Left ventricle myocardium superior (tissue), 1 donor: ENCODE data around the gene SBK1. TPM values are rescaled to one million over a fixed set of nuclear protein-coding genes. Genes with fewer than 3 reads are reported as not detected.
"Not testable (repeated sequence)": the region's sequence is repeated elsewhere in the genome, so short reads cannot be mapped to it uniquely, and the experiment has no call there.

ENCODE experiments used
- ATAC-seq: fragments of 200-7000 bp; cut with Tn5 transposase; one replicate; pipeline ENCODE4 v1.9.1; 2020; ENCODE audit warnings: mild to moderate bottlenecking, moderate library complexity
- DNase-seq: peaks from one replicate; pipeline ENCODE4 v3.0.0-alpha.2; 2020
- intact Hi-C: fragments of 100-400 bp; cut with micrococcal nuclease; formaldehyde crosslinking; loops from one replicate; pipeline ENCODE4 v1.11.0; 2022
- long read RNA-seq: library from polyadenylated mRNA; unstranded; transcript quantifications from one replicate; pipeline ENCODE4 v2.0.0, GENCODE V29; 2021
- total RNA-seq: library from RNA; stranded (reverse); fragmentation: NEBNext Ultra II Directional; extraction: Animal tissue kit (Norgen Biotek cat#: 25700); gene quantifications from one replicate; pipeline ENCODE4 v1.2.1, GENCODE V29; 2021
- donor health status: DM: no; HTN: yes; CAD: no; lungs with severe emphysema.

Gene SBK1
- total RNA-seq, result 2.8 TPM
- long read RNA-seq, partial matches to known transcripts, result 0 of 2 reads
- long read RNA-seq, other reads (novel, unspliced or antisense), result 2 of 2 reads

GRCh38 chr16:28291651-28292626 lies at the start of gene SBK1:
TSS of gene SBK1 (plus strand) at chr16:28292525. CDS start at chr16:28317392, 24,867 bp downstream.
- DNase-seq (peak; percentile 86), ATAC-seq (peak; percentile 94)
- intact Hi-C loops, result no loop called here

- DNase-seq, intact Hi-C loops, ATAC-seq: not testable (repeated sequence)
Observed at GRCh38 chr16:28249483-28249882, 42.8 kb upstream of the SBK1 start.

- intact Hi-C loops, result no loop called here
- ATAC-seq, result no peak
Observed at GRCh38 chr16:28250999-28251398, 41.3 kb upstream of the SBK1 start.

GRCh38 chr16:28254158-28254557 lies 38.2 kb upstream of the SBK1 start:
- intact Hi-C loops, result no loop called here
- DNase-seq, result no peak
- ATAC-seq, result no peak

More at GRCh38 chr16:28250999-28251398, 41.3 kb upstream of the SBK1 start:
- DNase-seq, result no peak

GRCh38 chr16:28255838-28256237 lies 36.5 kb upstream of the SBK1 start:
- DNase-seq (no peak), ATAC-seq (no peak)
- intact Hi-C loops, result no loop called here

GRCh38 chr16:28257256-28257655 lies 35.1 kb upstream of the SBK1 start:
- DNase-seq (no peak), ATAC-seq (no peak)
- intact Hi-C loops, result no loop called here

GRCh38 chr16:28258567-28258966 lies 33.8 kb upstream of the SBK1 start:
- intact Hi-C loops, result no loop called here
- peak; percentile 83 for DNase-seq
- peak; percentile 67 for ATAC-seq

- peak; percentile 34 for DNase-seq
- intact Hi-C loops, result no loop called here
- ATAC-seq, result peak; percentile 24
Observed at GRCh38 chr16:28259091-28259780, 33.1 kb upstream of the SBK1 start.

GRCh38 chr16:28259781-28260150 lies 32.6 kb upstream of the SBK1 start:
- ATAC-seq (no peak), DNase-seq (no peak)
- intact Hi-C loops, result no loop called here

- intact Hi-C loops, result no loop called here
- DNase-seq, result peak; percentile 50
- ATAC-seq, result peak; percentile 61
Observed at GRCh38 chr16:28260193-28260592, 32.1 kb upstream of the SBK1 start.

GRCh38 chr16:28261942-28262341 lies 30.4 kb upstream of the SBK1 start:
- intact Hi-C loops, result no loop called here
- DNase-seq (peak; percentile 81), ATAC-seq (peak; percentile 83)

- no peak for DNase-seq
- intact Hi-C loops, result no loop called here
- no peak for ATAC-seq
Observed at GRCh38 chr16:28263305-28263704, 29.0 kb upstream of the SBK1 start.

GRCh38 chr16:28264656-28265055 lies 27.7 kb upstream of the SBK1 start:
- DNase-seq, result no peak
- no peak for ATAC-seq
- intact Hi-C loops, result no loop called here

- DNase-seq, result no peak
- ATAC-seq, result no peak
- intact Hi-C loops, result no loop called here
Observed at GRCh38 chr16:28265822-28266221, 26.5 kb upstream of the SBK1 start.

GRCh38 chr16:28267356-28267755 lies 25.0 kb upstream of the SBK1 start:
- intact Hi-C loops, result no loop called here
- ATAC-seq, result no peak
- no peak for DNase-seq

GRCh38 chr16:28273511-28273910 lies 18.8 kb upstream of the SBK1 start:
- no peak for DNase-seq
- intact Hi-C loops, result no loop called here

GRCh38 chr16:28274676-28275075 lies 17.6 kb upstream of the SBK1 start:
- intact Hi-C loops, result no loop called here
- DNase-seq, result no peak

More at GRCh38 chr16:28273511-28273910, 18.8 kb upstream of the SBK1 start:
- ATAC-seq, result no peak

GRCh38 chr16:28276301-28276700 lies 16.0 kb upstream of the SBK1 start:
- ATAC-seq (no peak), DNase-seq (no peak)
- intact Hi-C loops, result no loop called here

More at GRCh38 chr16:28274676-28275075, 17.6 kb upstream of the SBK1 start:
- no peak for ATAC-seq

- DNase-seq (peak; percentile 93), ATAC-seq (peak; percentile 94)
- intact Hi-C loops, result no loop called here
Observed at GRCh38 chr16:28277537-28278388, 14.6 kb upstream of the SBK1 start.
